Ishikawa (cell line): ENCODE measurements around the gene OS9.

Source experiments
- CEBPB ChIP-seq: IDR thresholded peaks from 2 replicates; pipeline ENCODE4 v1.6.1; 2012
- CREB1 ChIP-seq: IDR thresholded peaks from 2 replicates; pipeline ENCODE4 v1.6.1; 2012; ENCODE audit warnings: low read depth
- EGR1 ChIP-seq: IDR thresholded peaks from 2 replicates; pipeline ENCODE4 v1.6.1; 2012
- EP300 ChIP-seq: IDR thresholded peaks from 2 replicates; pipeline ENCODE4 v1.6.1; 2012; ENCODE audit warnings: borderline replicate concordance
- FOXM1 ChIP-seq: IDR thresholded peaks from 2 replicates; pipeline ENCODE4 v1.6.1; 2012; ENCODE audit warnings: low read depth, borderline replicate concordance
- MAX ChIP-seq: IDR thresholded peaks from 2 replicates; pipeline ENCODE4 v1.6.1; 2012
- NFIC ChIP-seq: IDR thresholded peaks from 2 replicates; pipeline ENCODE4 v1.6.1; 2012
- RAD21 ChIP-seq: IDR thresholded peaks from 2 replicates; pipeline ENCODE4 v1.6.1; 2012; ENCODE audit warnings: low read depth
- REST ChIP-seq: IDR thresholded peaks from 2 replicates; pipeline ENCODE4 v1.6.1; 2012; ENCODE audit warnings: low read depth, mild to moderate bottlenecking
- TAF1 ChIP-seq: IDR thresholded peaks from 2 replicates; pipeline ENCODE4 v1.6.1; 2012; ENCODE audit warnings: low read depth, mild to moderate bottlenecking
- TCF12 ChIP-seq: IDR thresholded peaks from 2 replicates; pipeline ENCODE4 v1.6.1; 2012; ENCODE audit warnings: low read depth
- TEAD4 ChIP-seq: IDR thresholded peaks from 2 replicates; pipeline ENCODE4 v1.6.1; 2012
- USF1 ChIP-seq: IDR thresholded peaks from 2 replicates; pipeline ENCODE4 v1.6.1; 2012
- YY1 ChIP-seq: IDR thresholded peaks from 2 replicates; pipeline ENCODE4 v1.6.1; 2012; ENCODE audit warnings: low read depth
- ZBTB7A ChIP-seq: IDR thresholded peaks from 2 replicates; pipeline ENCODE4 v1.6.1; 2012; ENCODE audit warnings: low read depth

The OS9 gene

GRCh38 chr12:57657744-57658143 is 36.2 kb upstream of the OS9 start:
- no peak for TF ChIP-seq EP300
- peak; percentile 39; the same call in 1 of the 2 replicates for TF ChIP-seq NFIC
- TF ChIP-seq CEBPB: 0 out of 2 replicates have a peak, but pooled peaks have one; percentile 29

- no peak for TF ChIP-seq EGR1
- no peak for TF ChIP-seq TEAD4
- TF ChIP-seq RAD21: no peak
- no peak for TF ChIP-seq REST
- no peak for TF ChIP-seq ZBTB7A
- no peak for TF ChIP-seq MAX
- TF ChIP-seq TAF1: no peak
- TF ChIP-seq EP300: no peak
- no peak for TF ChIP-seq USF1
- TF ChIP-seq CEBPB: no peak
- TF ChIP-seq YY1: no peak
- no peak for TF ChIP-seq FOXM1
- no peak for TF ChIP-seq NFIC
- no peak for TF ChIP-seq CREB1
- no peak for TF ChIP-seq TCF12
Observed at GRCh38 chr12:57658890-57659289, 35.0 kb upstream of the OS9 start.

- TF ChIP-seq CREB1 (no peak), TEAD4 (no peak), USF1 (0 out of 2 replicates have a peak, but pooled peaks have one; percentile 22)
Observed at GRCh38 chr12:57661376-57661775, 32.6 kb upstream of the OS9 start.

GRCh38 chr12:57666897-57667296 is 27.0 kb upstream of the OS9 start:
- TF ChIP-seq USF1 (no peak), RAD21 (no peak), EGR1 (no peak), ZBTB7A (no peak), FOXM1 (no peak), MAX (no peak), YY1 (no peak), EP300 (no peak), NFIC (no peak), REST (no peak)

- TF ChIP-seq CREB1 (no peak), USF1 (no peak), MAX (no peak), EP300 (no peak), NFIC (no peak), YY1 (no peak), ZBTB7A (no peak), REST (no peak), EGR1 (no peak), TAF1 (no peak), TEAD4 (no peak), TCF12 (no peak), FOXM1 (no peak), CEBPB (no peak), RAD21 (no peak)
Observed at GRCh38 chr12:57672801-57673200, 21.1 kb upstream of the OS9 start.
